GM04503 (cell line): Measurements from ENCODE around the gene AMMECR1.
"Not testable (repeated sequence)": the region's sequence is repeated elsewhere in the genome, so short reads cannot be mapped to it uniquely, and the experiment has no call there.

Experiments
- DNase-seq: peaks from one replicate; pipeline ENCODE4 v3.0.0-alpha.2; 2012; ENCODE audit warnings: low read depth

AMMECR1 gene

GRCh38 chrX:110257889-110258288 is 60.0 kb downstream of the AMMECR1 start:
- no peak for DNase-seq

- DNase-seq = no peak
These were observed 65.2 kb downstream of the AMMECR1 start for GRCh38 chrX:110252711-110253110.

GRCh38 chrX:110251961-110252360 is 65.9 kb downstream of the AMMECR1 start:
- DNase-seq = no peak

- DNase-seq = no peak
These were observed 66.4 kb downstream of the AMMECR1 start for GRCh38 chrX:110251526-110251925.

GRCh38 chrX:110250847-110251246 is 67.0 kb downstream of the AMMECR1 start:
- no peak for DNase-seq

- no peak for DNase-seq
These were observed 69.3 kb downstream of the AMMECR1 start for GRCh38 chrX:110248578-110248977.

GRCh38 chrX:110245011-110245410 is 72.9 kb downstream of the AMMECR1 start:
- DNase-seq = no peak

GRCh38 chrX:110242371-110242770 is 75.5 kb downstream of the AMMECR1 start:
- DNase-seq = no peak

GRCh38 chrX:110241816-110242215 is 76.1 kb downstream of the AMMECR1 start:
- no peak for DNase-seq

- DNase-seq = not testable (repeated sequence)
These were observed 79.6 kb downstream of the AMMECR1 start for GRCh38 chrX:110238259-110238658.

GRCh38 chrX:110231485-110231884 is 86.4 kb downstream of the AMMECR1 start:
- not testable (repeated sequence) for DNase-seq

GRCh38 chrX:110229497-110230111 is 88.3 kb downstream of the AMMECR1 start:
- not testable (repeated sequence) for DNase-seq

- DNase-seq = no peak
These were observed 89.4 kb downstream of the AMMECR1 start for GRCh38 chrX:110228453-110228852.

GRCh38 chrX:110226931-110227330 is 91.0 kb downstream of the AMMECR1 start:
- DNase-seq = no peak

- no peak for DNase-seq
These were observed 92.8 kb downstream of the AMMECR1 start for GRCh38 chrX:110224926-110225617.

- no peak for DNase-seq
These were observed 95.2 kb downstream of the AMMECR1 start for GRCh38 chrX:110222497-110223257.

- DNase-seq = no peak
These were observed 98.0 kb downstream of the AMMECR1 start for GRCh38 chrX:110219920-110220319.

GRCh38 chrX:110218591-110218990 is 99.3 kb downstream of the AMMECR1 start:
- no peak for DNase-seq

GRCh38 chrX:110216027-110216426 is 101.9 kb downstream of the AMMECR1 start:
- DNase-seq = no peak

- no peak for DNase-seq
These were observed 102.5 kb downstream of the AMMECR1 start for GRCh38 chrX:110215411-110215810.

GRCh38 chrX:110214684-110215083 is 103.2 kb downstream of the AMMECR1 start:
- DNase-seq = no peak

GRCh38 chrX:110213183-110213582 is 104.7 kb downstream of the AMMECR1 start:
- DNase-seq = no peak

GRCh38 chrX:110212299-110212698 is 105.6 kb downstream of the AMMECR1 start:
- no peak for DNase-seq
